ENCODE data around the gene TCP10L. TPM values are rescaled to one million over a fixed set of nuclear protein-coding genes. Genes with fewer than 3 reads are reported as not detected.
"Not testable (repeated sequence)": the region's sequence is repeated elsewhere in the genome, so short reads cannot be mapped to it uniquely, and the experiment has no call there.

TCP10L gene
- total and polyA plus RNA-seq, 7 donors, result 0.27 to 1.9 (median 0.50) TPM; not detected in 1

DNA sequence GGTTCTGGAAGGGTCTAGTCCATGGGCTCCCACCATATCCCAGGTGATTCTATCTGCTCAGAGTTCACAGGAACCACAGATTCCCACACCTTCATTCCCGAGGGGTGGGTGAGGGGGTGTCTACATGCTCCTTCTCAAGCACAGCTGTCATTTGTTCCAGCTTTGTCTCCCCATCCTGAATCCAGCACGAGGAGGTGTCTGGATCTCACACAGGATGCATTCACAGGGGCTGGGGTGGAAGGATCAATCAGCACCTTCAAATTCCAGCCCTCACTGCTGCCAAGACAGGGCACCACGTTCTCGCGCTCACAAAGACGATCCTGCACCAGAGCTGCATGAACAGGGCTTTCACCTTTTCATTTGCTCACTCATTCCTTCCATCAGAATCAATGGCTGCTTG, 52.7 kb downstream of the TCP10L start:
- TF ChIP-seq, protein P1, sequence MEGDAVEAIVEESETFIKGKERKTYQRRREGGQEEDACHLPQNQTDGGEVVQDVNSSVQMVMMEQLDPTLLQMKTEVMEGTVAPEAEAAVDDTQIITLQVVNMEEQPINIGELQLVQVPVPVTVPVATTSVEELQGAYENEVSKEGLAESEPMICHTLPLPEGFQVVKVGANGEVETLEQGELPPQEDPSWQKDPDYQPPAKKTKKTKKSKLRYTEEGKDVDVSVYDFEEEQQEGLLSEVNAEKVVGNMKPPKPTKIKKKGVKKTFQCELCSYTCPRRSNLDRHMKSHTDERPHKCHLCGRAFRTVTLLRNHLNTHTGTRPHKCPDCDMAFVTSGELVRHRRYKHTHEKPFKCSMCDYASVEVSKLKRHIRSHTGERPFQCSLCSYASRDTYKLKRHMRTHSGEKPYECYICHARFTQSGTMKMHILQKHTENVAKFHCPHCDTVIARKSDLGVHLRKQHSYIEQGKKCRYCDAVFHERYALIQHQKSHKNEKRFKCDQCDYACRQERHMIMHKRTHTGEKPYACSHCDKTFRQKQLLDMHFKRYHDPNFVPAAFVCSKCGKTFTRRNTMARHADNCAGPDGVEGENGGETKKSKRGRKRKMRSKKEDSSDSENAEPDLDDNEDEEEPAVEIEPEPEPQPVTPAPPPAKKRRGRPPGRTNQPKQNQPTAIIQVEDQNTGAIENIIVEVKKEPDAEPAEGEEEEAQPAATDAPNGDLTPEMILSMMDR (IDR thresholded peaks at IDR 0.05), result no peak
- Histone ChIP-seq H3K36me3 (ENCODE audit: insufficient read depth in 1 of 2, low read depth in 1 of 2) (no peaks in the 10 kb centered on the region), H3K4me1 (no peaks in the 10 kb centered on the region), H3K27ac (no peak overlapping the region), H3K4me3 (no peak overlapping the region), H3K27me3 (ENCODE audit: insufficient read depth in 3 of 3, low read length in 2 of 3) (no peaks in the 10 kb centered on the region), H3K9me3 (no peaks in the 10 kb centered on the region)
- intact Hi-C loops (cut with DNase I), result no loop called here
- no peak for DNase-seq
- WGBS, 3 donors, result 69 to 75% (median 71%) methylated on average over 6 of the region's 6 CpGs
- no peak for ATAC-seq

DNA sequence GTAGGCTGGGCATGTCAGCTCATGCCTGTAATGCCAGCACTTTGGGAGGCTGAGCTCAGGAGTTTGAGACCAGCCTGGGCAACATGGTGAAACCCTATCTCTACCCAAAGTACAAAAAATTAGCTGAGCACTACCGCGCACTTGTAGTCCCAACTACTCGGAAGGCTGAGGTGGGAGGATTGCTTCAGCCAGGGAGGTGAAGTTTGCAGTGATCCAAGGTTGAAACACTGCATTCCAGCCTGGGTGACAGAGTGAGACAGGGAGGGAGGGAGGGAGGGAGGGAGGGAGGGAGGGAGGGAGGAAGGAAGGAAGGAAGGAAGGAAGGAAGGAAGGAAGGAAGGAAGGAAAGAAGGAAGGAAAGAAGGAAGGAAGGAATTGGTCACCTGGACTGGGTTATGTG, 53.8 kb downstream of the TCP10L start:
- H3K4me3 ChIP-seq; H3K27ac ChIP-seq; H3K4me1 ChIP-seq; H3K9me3 ChIP-seq; H3K36me3 ChIP-seq (ENCODE audit: insufficient read depth in 1 of 2, low read depth in 1 of 2); H3K27me3 ChIP-seq (ENCODE audit: insufficient read depth in 3 of 3, low read length in 2 of 3); ATAC-seq; intact Hi-C loops (cut with DNase I); DNase-seq: not testable (repeated sequence)
- 74 to 82% (median 78%) methylated on average over 3 of the region's 3 CpGs for WGBS, 3 donors

DNA sequence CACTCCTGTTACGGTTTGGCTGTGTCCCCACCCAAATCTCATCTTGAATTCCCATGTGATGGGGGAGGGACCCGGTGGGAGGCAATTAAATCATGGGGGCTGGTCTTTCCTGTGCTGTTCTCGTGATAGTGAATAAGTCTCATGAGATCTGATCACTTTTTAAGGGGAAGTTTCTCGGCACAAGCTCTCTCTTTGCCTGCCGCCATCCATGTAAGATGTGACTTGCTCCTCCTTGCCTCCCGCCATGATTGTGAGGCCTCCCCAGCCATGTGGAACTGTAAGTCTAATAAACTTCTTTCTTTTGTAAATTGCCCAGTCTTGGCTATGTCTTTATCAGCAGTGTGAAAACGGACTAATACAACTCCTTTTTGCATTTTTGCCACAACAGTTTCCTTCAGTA, 54.5 kb downstream of the TCP10L start:
- intact Hi-C loops (cut with DNase I); ATAC-seq: not testable (repeated sequence)

DNA sequence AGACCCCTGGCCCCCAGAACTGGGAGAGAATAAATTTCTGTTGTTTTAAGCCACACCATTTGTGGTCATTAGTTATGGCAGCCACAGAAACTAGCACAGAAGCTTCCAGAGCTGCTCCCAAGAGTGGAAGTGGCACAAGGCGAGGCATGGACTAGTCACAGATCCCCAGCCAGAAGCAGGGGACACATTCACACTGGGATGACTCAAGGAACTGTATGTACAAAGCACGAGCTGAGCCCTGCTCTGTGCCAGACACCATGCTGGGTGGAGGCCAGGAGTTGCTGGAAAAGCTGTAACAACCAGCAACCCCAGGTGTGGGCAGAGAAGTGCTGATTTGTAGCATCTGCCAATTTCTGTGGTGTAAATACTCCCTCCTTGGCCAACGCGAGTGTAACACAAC, 55.6 kb downstream of the TCP10L start:
- intact Hi-C loops (cut with DNase I), result loop anchor here in 1 of 2 donors (10.0 kb wide), 1 partner anchor 895 kb away; no protein-coding TSS in a partner anchor
- no peak overlapping the region for H3K4me3 ChIP-seq
- ATAC-seq (no peak), DNase-seq (no peak)
- TF ChIP-seq, protein P1 (IDR thresholded peaks at IDR 0.05), result no peak
- H3K27ac ChIP-seq, result no peak overlapping the region
- WGBS, 3 donors, result 67 to 77% (median 70%) methylated on average over 4 of the region's 4 CpGs
- H3K9me3 ChIP-seq, result no peaks in the 10 kb centered on the region
- H3K36me3 ChIP-seq (ENCODE audit: insufficient read depth in 1 of 2, low read depth in 1 of 2), result no peaks in the 10 kb centered on the region
- H3K27me3 ChIP-seq (ENCODE audit: insufficient read depth in 3 of 3, low read length in 2 of 3), result no peaks in the 10 kb centered on the region
- no peaks in the 10 kb centered on the region for H3K4me1 ChIP-seq

More for the DNA sequence above, 54.5 kb downstream of the TCP10L start:
- H3K9me3 ChIP-seq; H3K4me3 ChIP-seq; H3K4me1 ChIP-seq; DNase-seq; H3K36me3 ChIP-seq (ENCODE audit: insufficient read depth in 1 of 2, low read depth in 1 of 2); H3K27ac ChIP-seq; H3K27me3 ChIP-seq (ENCODE audit: insufficient read depth in 3 of 3, low read length in 2 of 3): not testable (repeated sequence)
- 87 to 88% (median 87%) methylated on average over 7 of the region's 7 CpGs for whole genome bisulfite sequencing, 3 donors

DNA sequence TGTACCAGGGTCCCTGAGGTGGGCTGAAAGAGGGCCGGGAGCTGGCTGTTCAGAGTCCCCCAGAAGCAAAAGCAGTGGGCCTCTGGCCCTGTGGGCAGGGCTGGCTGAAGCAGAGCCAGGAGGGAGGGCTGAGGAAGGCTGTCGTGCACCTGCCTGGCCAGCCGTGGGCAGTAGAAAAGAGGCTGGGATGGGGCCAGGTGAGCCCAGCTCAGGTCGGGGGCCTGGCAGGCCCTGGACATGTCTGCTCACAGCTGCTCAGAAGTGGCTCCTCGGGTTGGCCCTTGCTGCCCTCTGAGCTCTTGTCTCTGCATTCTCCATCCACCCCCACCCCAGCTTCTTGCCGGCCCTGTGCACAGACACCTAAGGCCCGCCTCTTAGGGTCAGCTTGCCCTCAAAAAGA, 60.0 kb downstream of the TCP10L start:
- TF ChIP-seq, protein P1 (IDR thresholded peaks at IDR 0.05), result no peak
- 71 to 75% (median 75%) methylated on average over 4 to 7 of the region's 7 CpGs for WGBS, 3 donors
- peaks cover 17% of the 10 kb centered on the region for H3K4me1 ChIP-seq

More for the DNA sequence above, 60.0 kb downstream of the TCP10L start:
- Histone ChIP-seq H3K9me3 (no peaks in the 10 kb centered on the region), H3K36me3 (ENCODE audit: insufficient read depth in 1 of 2, low read depth in 1 of 2) (no peaks in the 10 kb centered on the region), H3K27ac (peak overlapping the region; percentile 68), H3K27me3 (ENCODE audit: insufficient read depth in 3 of 3, low read length in 2 of 3) (no peaks in the 10 kb centered on the region), H3K4me3 (no peak overlapping the region)
- DNase-seq (no peak), ATAC-seq (no peak)
- intact Hi-C loops (cut with DNase I), result loop anchor here in 1 of 2 donors (10.0 kb wide), 1 partner anchor 890 kb away; no protein-coding TSS in a partner anchor
